H1 (cell line): Measurements from ENCODE around the gene EPHA4. TPM values are rescaled to one million over a fixed set of nuclear protein-coding genes. Genes with fewer than 3 reads are reported as not detected.

Experiments
- CTCF ChIA-PET: fragments of 300-600 bp; sonication (Branson Sonifier 250); formaldehyde crosslinking; loops from one replicate; lab custom pipeline; 2021; ENCODE audit not compliant: partially characterized antibody; lab: Charles Lee
- POLR2A ChIA-PET: fragments of 300-600 bp; sonication (Branson Sonifier 250); formaldehyde crosslinking; loops from one replicate; lab custom pipeline; 2021; ENCODE audit warnings: inconsistent platforms; ENCODE audit not compliant: partially characterized antibody; lab: Charles Lee
- DNase-seq, 2 experiments: peaks; one replicate each; pipeline versions ENCODE4 v3.0.0 to v3.0.0-alpha.2; 2010 to 2022; ENCODE audit warnings: low spot score in 2 of 2, low read depth in 1 of 2, mixed read lengths in 1 of 2
- FAIRE-seq: peaks from 2 replicates; lab custom pipeline; 2011; peaks lifted over from hg19 to GRCh38; lab: Jason Lieb, UNC
- H2AFZ ChIP-seq: 2 replicates; pipeline ENCODE4 v1.8.1; 2012; ENCODE audit warnings: low read length, inconsistent platforms
- H2AK5ac ChIP-seq: 2 replicates; pipeline ENCODE4 v1.6.1; 2013; ENCODE audit warnings: low read depth, low read length
- H2BK120ac ChIP-seq: replicated peaks from 2 replicates; pipeline ENCODE3; 2013; ENCODE audit warnings: low read depth, low read length, inconsistent platforms
- H2BK12ac ChIP-seq: 2 replicates; pipeline ENCODE4 v1.6.1; 2013; ENCODE audit warnings: low read depth, low read length
- H2BK15ac ChIP-seq: 2 replicates; pipeline ENCODE4 v1.6.1; 2013; ENCODE audit warnings: low read length
- H2BK20ac ChIP-seq: 2 replicates; pipeline ENCODE4 v1.6.1; 2013; ENCODE audit warnings: low read length
- H2BK5ac ChIP-seq: 2 replicates; pipeline ENCODE4 v1.6.1; 2013; ENCODE audit warnings: low read depth, low read length
- H3K14ac ChIP-seq: 2 replicates; pipeline ENCODE4 v1.6.1; 2013; ENCODE audit warnings: inconsistent platforms; ENCODE audit not compliant: insufficient read length
- H3K18ac ChIP-seq: 2 replicates; pipeline ENCODE4 v1.6.1; 2013; ENCODE audit warnings: low read length; ENCODE audit errors: extremely low read depth
- H3K23ac ChIP-seq: 2 replicates; pipeline ENCODE4 v1.6.1; 2013; ENCODE audit warnings: inconsistent platforms; ENCODE audit not compliant: insufficient read length
- H3K23me2 ChIP-seq: 2 replicates; pipeline ENCODE4 v1.6.1; 2013; ENCODE audit warnings: low read depth, low read length
- H3K27ac ChIP-seq: 2 replicates; pipeline ENCODE4 v1.6.1; 2011; ENCODE audit warnings: low read depth, low read length, inconsistent platforms
- H3K27me3 ChIP-seq, 4 experiments: replicated peaks in 1 of 4; 1 replicate in 1 of 4; 2 replicates in 3 of 4; pipeline versions ENCODE4 v1.6.1 to v1.8.1; 2011 to 2013; ENCODE audit warnings: low read length in 3 of 4, mild to moderate bottlenecking in 3 of 4, inconsistent platforms in 2 of 4, mixed read lengths in 2 of 4, moderate library complexity in 1 of 4; ENCODE audit not compliant: control insufficient read depth in 3 of 4, insufficient read depth in 3 of 4; ENCODE audit errors: extremely low read depth in 1 of 4
- H3K36me3 ChIP-seq, 4 experiments: 2 replicates each; pipeline versions ENCODE4 v1.6.1 to v1.8.1; 2011 to 2013; ENCODE audit warnings: mild to moderate bottlenecking in 4 of 4, low read length in 3 of 4, moderate library complexity in 2 of 4, control low read depth in 1 of 4, inconsistent platforms in 1 of 4; ENCODE audit not compliant: insufficient read depth in 4 of 4, control insufficient read depth in 2 of 4
- H3K4ac ChIP-seq: replicated peaks from 2 replicates; pipeline ENCODE3; 2013; ENCODE audit warnings: low read length, low read depth, mixed read lengths, inconsistent platforms; ENCODE audit not compliant: insufficient read length
- H3K4me1 ChIP-seq, 4 experiments: replicated peaks in 1 of 4; 1 replicate in 1 of 4; 2 replicates in 3 of 4; pipeline versions ENCODE4 v1.6.1 to v1.8.1; 2011 to 2013; ENCODE audit warnings: low read length in 3 of 4, inconsistent platforms in 2 of 4, mixed read lengths in 1 of 4; ENCODE audit not compliant: insufficient read depth in 4 of 4, control insufficient read depth in 3 of 4
- H3K4me2 ChIP-seq, 2 experiments: 2 replicates each; pipeline versions ENCODE4 v1.6.1 to v1.8.1; 2011 to 2013; ENCODE audit warnings: low read depth in 2 of 2, low read length in 2 of 2, control low read depth in 1 of 2, inconsistent platforms in 1 of 2, mild to moderate bottlenecking in 1 of 2; ENCODE audit not compliant: insufficient read depth in 1 of 2
- H3K4me3 ChIP-seq, 4 experiments: fragments of 200-600, 300-600 bp in 1 of 4; sonication (generic), shearing (Covaris generic), sonication (Bioruptor Twin) in 1 of 4; 2 replicates each; pipeline versions ENCODE4 v1.5.1 to v1.8.1; 2011 to 2016; ENCODE audit warnings: low read length in 4 of 4, low read depth in 3 of 4, control low read depth in 2 of 4, inconsistent platforms in 2 of 4, mild to moderate bottlenecking in 2 of 4, mixed read lengths in 1 of 4, moderate library complexity in 1 of 4; ENCODE audit not compliant: insufficient read depth in 2 of 4; ENCODE audit errors: extremely low read depth in 1 of 4
- H3K56ac ChIP-seq: replicated peaks from 2 replicates; pipeline ENCODE3; 2013; ENCODE audit warnings: low read depth, mild to moderate bottlenecking, mixed read lengths, low read length, inconsistent platforms; ENCODE audit not compliant: insufficient read length
- H3K79me1 ChIP-seq: 2 replicates; pipeline ENCODE4 v1.6.1; 2013; ENCODE audit warnings: low read depth, low read length, control low read depth
- H3K79me2 ChIP-seq, 2 experiments: 2 replicates each; pipeline versions ENCODE4 v1.6.1 to v1.8.1; 2012 to 2013; ENCODE audit warnings: low read length in 2 of 2, mild to moderate bottlenecking in 2 of 2, inconsistent platforms in 1 of 2; ENCODE audit not compliant: insufficient read depth in 2 of 2, control insufficient read depth in 1 of 2
- H3K9ac ChIP-seq, 4 experiments: replicated peaks in 1 of 4; 1 replicate in 1 of 4; 2 replicates in 3 of 4; pipeline versions ENCODE4 v1.6.1 to v1.8.1; 2011 to 2013; ENCODE audit warnings: low read depth in 3 of 4, low read length in 3 of 4, control low read depth in 2 of 4, mild to moderate bottlenecking in 2 of 4, moderate library complexity in 2 of 4, inconsistent platforms in 1 of 4; ENCODE audit errors: extremely low read depth in 1 of 4
- H3K9me3 ChIP-seq, 2 experiments: 2 replicates each; pipeline versions ENCODE4 v1.6.1 to v1.8.1; 2012 to 2013; ENCODE audit warnings: mild to moderate bottlenecking in 2 of 2, moderate library complexity in 2 of 2, control low read depth in 1 of 2, inconsistent platforms in 1 of 2, low read depth in 1 of 2, low read length in 1 of 2, mixed read lengths in 1 of 2; ENCODE audit not compliant: insufficient read depth in 2 of 2
- H4K20me1 ChIP-seq, 2 experiments: replicated peaks in 1 of 2; 2 replicates each; pipeline versions ENCODE3 to v1.8.1; 2011 to 2013; ENCODE audit warnings: inconsistent platforms in 2 of 2, low read length in 2 of 2, mild to moderate bottlenecking in 1 of 2; ENCODE audit not compliant: insufficient read depth in 2 of 2, control insufficient read depth in 1 of 2
- H4K5ac ChIP-seq: 2 replicates; pipeline ENCODE4 v1.6.1; 2013; ENCODE audit warnings: low read length, low read depth, mixed read lengths, inconsistent platforms; ENCODE audit not compliant: insufficient read length
- H4K8ac ChIP-seq: 2 replicates; pipeline ENCODE4 v1.8.0; 2013; ENCODE audit warnings: mild to moderate bottlenecking, moderate library complexity, low read length, inconsistent platforms; ENCODE audit not compliant: insufficient read depth; ENCODE audit errors: extremely low read depth
- H4K91ac ChIP-seq: replicated peaks from 2 replicates; pipeline ENCODE3; 2013; ENCODE audit warnings: low read length, mixed read lengths, inconsistent platforms; ENCODE audit not compliant: insufficient read length
- HDAC6 ChIP-seq: IDR thresholded peaks from one replicate; pipeline ENCODE4 v1.7.1; 2012; ENCODE audit warnings: low read depth, mild to moderate bottlenecking, inconsistent platforms, low read length, moderate library complexity
- WGBS, 2 experiments: shearing (Covaris generic) in 1 of 2; methylation state at CpG; one replicate each; pipeline versions ENCODE4 v1.1.6 to v1.1.7; 2013 to 2015; ENCODE audit warnings: low lambda C conversion rate in 2 of 2, mixed read lengths in 2 of 2, inconsistent platforms in 1 of 2, low coverage in 1 of 2, missing lambda C conversion rate in 1 of 2; ENCODE audit not compliant: insufficient replicate concordance in 2 of 2, insufficient coverage in 1 of 2, insufficient read length in 1 of 2; ENCODE audit errors: extremely low coverage in 1 of 2, missing lambda C conversion rate in 1 of 2; 5-methylcytosine and 5-hydroxymethylcytosine counted together
- polyA plus RNA-seq, 7 experiments: library from polyadenylated mRNA; depleted of rRNA in 3 of 7; stranded (reverse) in 5 of 7; unstranded in 2 of 7; fragments of >200 nt in 5 of 7; fragments of 200-250 nt in 2 of 7; gene quantifications; 1 replicate in 5 of 7; 2 replicates in 1 of 7; 4 replicates in 1 of 7; pipeline versions ENCODE4 v1.2.1 to v1.2.3, GENCODE V29; 2011 to 2013; ENCODE audit warnings: missing spikeins in 2 of 7, mixed read lengths in 2 of 7
- total RNA-seq: library from RNA; stranded (reverse); fragmentation: NEBNext Ultra II Directional; extraction: Animal tissue kit (Norgen Biotek cat#: 25700); gene quantifications from 2 replicates; pipeline ENCODE4 v1.2.1, GENCODE V29; 2021

The EPHA4 gene
- total and polyA plus RNA-seq, 2 of the 8 experiments (the other 6 are each of a cell fraction or from before 2014, with no cell fraction given), result 4.3 to 5.7 TPM

- no peak overlapping the region for H3K4me2 ChIP-seq
- H2BK12ac ChIP-seq, result no peak overlapping the region
- H2AK5ac ChIP-seq, result no peak overlapping the region
- no peak overlapping the region for H4K5ac ChIP-seq
- H3K79me2 ChIP-seq, result no peaks in the 10 kb centered on the region
- H3K4ac ChIP-seq, result no peak overlapping the region
- no peak overlapping the region for H3K14ac ChIP-seq
- ChIA-PET POLR2A (no interaction called here), CTCF (no interaction called here)
- H2BK5ac ChIP-seq, result no peak overlapping the region
- H3K27ac ChIP-seq, result no peak overlapping the region
- no peak overlapping the region for H3K18ac ChIP-seq
- H4K8ac ChIP-seq, result no peak overlapping the region
- no peaks in the 10 kb centered on the region for H3K23me2 ChIP-seq
- H3K9ac ChIP-seq, result no peak overlapping the region
- no peaks in the 10 kb centered on the region for H3K9me3 ChIP-seq
- no peak overlapping the region for H2BK20ac ChIP-seq
- no peak overlapping the region for H2AFZ ChIP-seq
- peaks cover 0 to 3% (median 0%) of the 10 kb centered on the region in 4 experiments; a peak in 1 of 7 replicates for H3K4me1 ChIP-seq
- no peak overlapping the region for H3K56ac ChIP-seq
- TF ChIP-seq HDAC6, result no peak
- H4K91ac ChIP-seq, result no peak overlapping the region
- no peaks in the 10 kb centered on the region for H3K36me3 ChIP-seq
- H3K27me3 ChIP-seq, result no peaks in the 10 kb centered on the region
- no peaks in the 10 kb centered on the region for H4K20me1 ChIP-seq
- no peak overlapping the region for H3K4me3 ChIP-seq
- no peak overlapping the region for H2BK120ac ChIP-seq
- FAIRE-seq (no peak), DNase-seq (no peak)
- WGBS, 2 experiments, result 83 to 100% methylated on average over 1 to 6 of the region's 6 CpGs
- no peak overlapping the region for H2BK15ac ChIP-seq
- H3K79me1 ChIP-seq, result no peaks in the 10 kb centered on the region
- H3K23ac ChIP-seq, result no peak overlapping the region
Measured at GRCh38 chr2:221612800-221613199, 40.7 kb upstream of the EPHA4 start.
